Measurements from ENCODE around the gene C19orf38.
"Not testable (repeated sequence)": the region's sequence is repeated elsewhere in the genome, so short reads cannot be mapped to it uniquely, and the experiment has no call there.

The C19orf38 gene

DNA sequence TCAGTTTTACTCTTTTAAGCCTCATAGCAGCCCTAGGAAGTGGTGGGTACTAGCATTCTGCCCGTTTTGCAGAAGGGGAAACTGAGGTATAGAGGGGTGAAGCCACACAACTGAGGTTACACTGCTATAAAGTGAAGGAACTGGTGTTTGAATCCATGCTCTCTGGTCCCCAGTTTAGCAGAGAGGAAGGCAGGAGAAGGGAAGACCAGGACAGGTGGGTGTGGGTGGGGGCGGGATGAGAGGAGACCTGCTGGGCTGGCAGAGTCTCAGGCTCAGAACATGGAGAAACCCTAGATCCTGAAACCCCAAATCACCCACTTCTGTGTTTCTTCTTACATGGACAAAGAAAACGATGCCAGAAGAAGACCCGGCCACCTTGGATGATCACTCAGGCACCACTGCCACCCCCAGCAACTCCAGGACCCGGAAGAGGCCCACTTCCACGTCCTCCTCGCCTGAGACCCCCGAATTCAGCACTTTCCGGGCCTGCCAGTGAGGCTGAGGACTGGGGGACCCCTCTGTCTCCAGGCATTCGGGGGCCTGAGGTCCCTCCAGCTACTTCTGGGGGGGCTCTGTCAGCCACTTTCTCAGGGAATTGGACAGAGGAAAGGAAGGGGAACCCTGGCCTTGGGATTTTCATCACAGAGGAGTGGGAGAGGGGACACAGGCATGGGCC lies 20.8 kb downstream of the C19orf38 start:
- no peak for DNase-seq (ENCODE audit: low read depth, low spot score)
- no peak overlapping the region for H3K4me3 ChIP-seq (ENCODE audit: low read depth, low read length)
- no peak for TF ChIP-seq CTCF (IDR thresholded peaks at IDR 0.05; ENCODE audit: low read depth, low read length)
- in situ Hi-C loops (cut with HindIII; ENCODE audit: low sequenced_read_pairs) = no loop called here

DNA sequence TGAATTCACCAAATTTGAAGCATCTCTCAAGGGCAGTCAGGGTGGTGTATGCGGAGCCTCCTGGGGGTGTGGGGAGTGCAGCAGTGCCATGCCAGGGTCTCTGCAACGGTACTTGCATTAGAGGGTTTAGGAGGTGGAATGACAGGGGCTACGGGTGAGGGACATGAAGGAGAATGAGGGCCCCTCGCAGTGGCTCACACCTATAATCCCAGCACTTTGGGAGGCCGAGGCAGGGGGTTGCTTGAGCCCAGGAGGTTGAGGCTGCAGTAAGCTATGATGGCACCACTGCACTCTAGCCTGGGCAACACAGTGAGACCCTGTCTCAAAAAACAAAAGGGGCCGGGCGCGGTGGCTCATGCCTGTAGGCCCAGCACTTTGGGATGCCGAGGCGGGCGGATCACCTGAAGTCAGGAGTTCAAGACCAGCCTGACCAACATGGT lies 21.7 kb downstream of the C19orf38 start:
- H3K4me3 ChIP-seq (ENCODE audit: low read depth, low read length) = not testable (repeated sequence)

GRCh38 chr19:10870501-10870954 lies 22.3 kb downstream of the C19orf38 start:
- DNase-seq (ENCODE audit: low read depth, low spot score) = no peak
- in situ Hi-C loops (cut with HindIII; ENCODE audit: low sequenced_read_pairs) = no loop called here
- TF ChIP-seq CTCF (IDR thresholded peaks at IDR 0.05; ENCODE audit: low read depth, low read length) = no peak
- peak overlapping the region; percentile 50 for H3K4me3 ChIP-seq (ENCODE audit: low read depth, low read length)

More for the DNA sequence above, 21.7 kb downstream of the C19orf38 start:
- in situ Hi-C loops (cut with HindIII; ENCODE audit: low sequenced_read_pairs); DNase-seq (ENCODE audit: low read depth, low spot score): not testable (repeated sequence)

- peak; percentile 62 for TF ChIP-seq CTCF (IDR thresholded peaks at IDR 0.05; ENCODE audit: low read depth, low read length)
- in situ Hi-C loops (cut with HindIII; ENCODE audit: low sequenced_read_pairs) = no loop called here
- peak within 1 kb of the TSS; percentile 92 for H3K4me3 ChIP-seq (ENCODE audit: low read depth, low read length)
- DNase-seq (ENCODE audit: low read depth, low spot score) = peak; percentile 99
Observed at GRCh38 chr19:10870955-10871603, 22.9 kb downstream of the C19orf38 start, which contains the start of gene CARM1. Gene CARM1 (plus strand): TSS chr19:10871553. CDS start chr19:10871703, 150 bp downstream.

DNA sequence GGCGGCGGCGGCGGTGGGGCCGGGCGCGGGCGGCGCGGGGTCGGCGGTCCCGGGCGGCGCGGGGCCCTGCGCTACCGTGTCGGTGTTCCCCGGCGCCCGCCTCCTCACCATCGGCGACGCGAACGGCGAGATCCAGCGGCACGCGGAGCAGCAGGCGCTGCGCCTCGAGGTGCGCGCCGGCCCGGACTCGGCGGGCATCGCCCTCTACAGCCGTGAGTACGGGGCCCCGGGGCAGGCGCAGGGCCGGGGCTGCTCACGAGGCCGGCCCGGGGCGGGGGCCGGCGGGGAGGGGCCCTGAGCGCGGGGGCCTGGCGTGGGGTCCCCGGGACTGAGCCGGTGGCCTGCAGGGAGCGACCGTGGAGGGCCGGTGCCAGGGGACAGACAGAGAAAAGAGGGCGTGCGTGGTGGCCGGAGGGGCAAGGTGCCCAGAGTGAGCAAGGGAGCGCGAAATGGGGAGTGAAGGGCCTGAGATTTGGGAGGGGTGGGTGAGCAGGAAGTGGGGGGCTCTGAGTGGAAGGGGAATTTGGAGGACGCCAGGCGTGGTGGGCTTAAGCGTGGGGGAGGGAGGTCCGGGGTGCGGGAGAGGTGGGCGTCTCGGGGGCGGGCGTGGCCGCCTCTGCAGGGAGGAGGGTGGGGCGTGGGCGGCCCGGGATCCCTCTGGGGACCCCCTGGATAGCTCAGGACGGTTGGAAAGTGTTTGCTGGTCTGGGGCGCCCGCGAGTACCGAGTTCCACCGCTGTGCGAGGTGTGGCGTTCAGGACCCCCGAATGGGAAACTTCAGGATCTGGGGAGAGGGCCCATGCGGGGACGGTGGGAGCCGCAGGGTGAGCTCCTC lies 23.7 kb downstream of the C19orf38 start:
- in situ Hi-C loops (cut with HindIII; ENCODE audit: low sequenced_read_pairs) = no loop called here
- no peak for TF ChIP-seq CTCF (IDR thresholded peaks at IDR 0.05; ENCODE audit: low read depth, low read length)
- H3K4me3 ChIP-seq (ENCODE audit: low read depth, low read length) = peak overlapping the region; percentile 92
- DNase-seq (ENCODE audit: low read depth, low spot score) = no peak

DNA sequence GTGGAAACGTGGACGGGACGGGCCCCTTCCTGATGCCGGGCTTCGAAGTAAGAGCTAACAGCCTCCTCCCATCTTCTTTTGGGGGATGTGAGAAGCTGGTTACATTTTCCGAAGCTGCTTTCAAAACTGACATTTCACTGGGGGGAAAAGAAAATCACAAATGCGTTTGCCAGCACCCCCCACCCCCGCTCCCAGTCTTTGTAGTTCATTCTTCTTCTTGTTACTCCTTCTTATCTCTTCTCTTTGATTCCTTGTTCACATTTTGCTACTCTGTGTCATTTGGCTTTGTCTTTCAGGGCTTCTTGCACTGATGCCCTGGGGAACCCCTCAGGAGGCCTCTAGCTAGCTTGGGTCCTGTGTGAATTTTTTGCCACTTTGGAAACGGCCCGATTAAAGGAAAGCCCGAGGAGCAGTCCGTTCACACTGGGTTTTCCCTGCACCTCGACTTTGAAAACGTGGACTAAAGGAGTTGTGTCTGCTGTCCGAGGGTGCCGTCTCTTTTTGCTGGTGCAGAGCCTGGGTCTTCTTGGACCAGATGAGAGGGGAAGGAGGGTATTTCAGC lies 24.4 kb downstream of the C19orf38 start:
- DNase-seq (ENCODE audit: low read depth, low spot score) = no peak
- peak overlapping the region; percentile 92 for H3K4me3 ChIP-seq (ENCODE audit: low read depth, low read length)
- TF ChIP-seq CTCF (IDR thresholded peaks at IDR 0.05; ENCODE audit: low read depth, low read length) = no peak
- in situ Hi-C loops (cut with HindIII; ENCODE audit: low sequenced_read_pairs) = no loop called here
